ENCODE data around the gene SMG6.

Gene SMG6

GRCh38 chr17:2137342-2138098 lies 166.1 kb downstream of the SMG6 start:
- DNase-seq: no peak

GRCh38 chr17:2136241-2136640 lies 167.3 kb downstream of the SMG6 start:
- DNase-seq: no peak

GRCh38 chr17:2128011-2128410 lies 175.6 kb downstream of the SMG6 start:
- no peak for DNase-seq

GRCh38 chr17:2125013-2125535 lies 178.5 kb downstream of the SMG6 start:
- no peak for DNase-seq

- no peak for DNase-seq
Measured at GRCh38 chr17:2124391-2124790, 179.2 kb downstream of the SMG6 start.

- no peak for DNase-seq
Measured at GRCh38 chr17:2123375-2124251, 180.0 kb downstream of the SMG6 start.

GRCh38 chr17:2122641-2123302 lies 180.8 kb downstream of the SMG6 start:
- DNase-seq: peak; percentile 47

GRCh38 chr17:2120586-2121335 lies 182.8 kb downstream of the SMG6 start:
- DNase-seq: no peak

- DNase-seq: no peak
Measured at GRCh38 chr17:2113279-2113622, 190.3 kb downstream of the SMG6 start.

GRCh38 chr17:2111691-2112090 lies 191.9 kb downstream of the SMG6 start:
- no peak for DNase-seq

- DNase-seq: no peak
Measured at GRCh38 chr17:2110436-2110835, 193.1 kb downstream of the SMG6 start.

- DNase-seq: no peak
Measured at GRCh38 chr17:2108170-2108569, 195.4 kb downstream of the SMG6 start.

- DNase-seq: no peak
Measured at GRCh38 chr17:2107506-2107905, 196.1 kb downstream of the SMG6 start.

- DNase-seq: no peak
Measured at GRCh38 chr17:2107050-2107449, 196.5 kb downstream of the SMG6 start.

GRCh38 chr17:2106308-2106955 lies 197.2 kb downstream of the SMG6 start:
- DNase-seq: no peak

GRCh38 chr17:2105663-2106062 lies 197.9 kb downstream of the SMG6 start:
- no peak for DNase-seq

GRCh38 chr17:2102931-2103809 lies 200.4 kb downstream of the SMG6 start:
- DNase-seq: peak; percentile 11

- peak; percentile 93 for DNase-seq
Measured at GRCh38 chr17:2101448-2102257, 201.9 kb downstream of the SMG6 start.

- DNase-seq: no peak
Measured at GRCh38 chr17:2095536-2095910, 208.1 kb downstream of the SMG6 start.

GRCh38 chr17:2094891-2095535 lies 208.6 kb downstream of the SMG6 start:
- peak; percentile 74 for DNase-seq

All from DMS79 treated with DMSO at 0.1 percent for 48 hours (cell line).